Small intestine (tissue), 7 donors: Measurements from ENCODE around the gene GABRD. TPM values are rescaled to one million over a fixed set of nuclear protein-coding genes. Genes with fewer than 3 reads are reported as not detected.

Source experiments
- DNase-seq, 2 donors: peaks; one replicate each; pipeline versions ENCODE4 v3.0.0 to v3.0.0-alpha.2; 2013
- FAIRE-seq: peaks from 2 replicates; lab custom pipeline; 2012; peaks lifted over from hg19 to GRCh38; lab: Jason Lieb, UNC
- H3K27ac ChIP-seq, 3 donors: one replicate each; pipeline ENCODE4 v1.5.1; 2013; ENCODE audit warnings: low read length in 2 of 3, mild to moderate bottlenecking in 2 of 3, control low read depth in 1 of 3, inconsistent platforms in 1 of 3, low read depth in 1 of 3, moderate library complexity in 1 of 3
- H3K27me3 ChIP-seq, 3 donors: one replicate each; pipeline ENCODE4 v1.6.1; 2013; ENCODE audit warnings: low read length in 3 of 3, inconsistent platforms in 1 of 3; ENCODE audit not compliant: control insufficient read depth in 3 of 3, insufficient read depth in 3 of 3
- H3K36me3 ChIP-seq, 3 donors: one replicate each; pipeline ENCODE4 v1.6.1; 2013; ENCODE audit warnings: low read length in 3 of 3, inconsistent platforms in 1 of 3, low read depth in 1 of 3, mild to moderate bottlenecking in 1 of 3, moderate library complexity in 1 of 3; ENCODE audit not compliant: control insufficient read depth in 3 of 3, insufficient read depth in 2 of 3
- H3K4me1 ChIP-seq, 3 donors: one replicate each; pipeline ENCODE4 v1.6.1; 2013; ENCODE audit warnings: low read length in 2 of 3, inconsistent platforms in 1 of 3, low read depth in 1 of 3, mild to moderate bottlenecking in 1 of 3, moderate library complexity in 1 of 3; ENCODE audit not compliant: control insufficient read depth in 3 of 3, insufficient read depth in 2 of 3
- H3K4me3 ChIP-seq, 3 donors: one replicate each; pipeline ENCODE4 v1.5.1; 2013; ENCODE audit warnings: low read length in 3 of 3, control low read depth in 1 of 3, inconsistent platforms in 1 of 3, low read depth in 1 of 3, mild to moderate bottlenecking in 1 of 3, moderate library complexity in 1 of 3
- H3K9me3 ChIP-seq, 2 donors: one replicate each; pipeline ENCODE4 v1.6.1; 2013; ENCODE audit warnings: low read depth in 1 of 2, low read length in 1 of 2; ENCODE audit not compliant: control insufficient read depth in 2 of 2, insufficient read depth in 1 of 2
- WGBS, 3 donors: extraction: QIAGEN DNeasy Blood & Tissue Kit; methylation state at CpG; one replicate each; pipeline ENCODE4 v1.1.7; 2013; 5-methylcytosine and 5-hydroxymethylcytosine counted together
- polyA plus RNA-seq, 4 donors: library from polyadenylated mRNA; stranded (reverse) in 3 of 4; unstranded in 1 of 4; fragments of 200-250 nt in 3 of 4; fragments of 120-200 nt in 1 of 4; gene quantifications; one replicate each; pipeline versions ENCODE4 v1.2.1 to v1.2.3, GENCODE V29; 2013
- donor health status: healthy with polysubstance abuse.
- donor health status: control.
- donor health status: control.
- donor health status: Bipolar disorder and iron deficiency.
- donor health status: healthy.

GABRD gene
- polyA plus RNA-seq, 4 donors: 0.40 to 0.55 TPM; not detected in 2

GRCh38 chr1:2043886-2044285, 24.7 kb downstream of the GABRD start:
- DNase-seq (no peak), FAIRE-seq (no peak)
- WGBS, 3 donors: 93 to 99% (median 98%) methylated on average over 4 of the region's 4 CpGs
- Histone ChIP-seq H3K4me3 (no peak overlapping the region), H3K36me3 (no peaks in the 10 kb centered on the region), H3K27ac (no peak overlapping the region), H3K27me3 (peaks cover 0 to 2% (median 0%) of the 10 kb centered on the region in 3 donors), H3K4me1 (peaks cover 3 to 53% (median 4%) of the 10 kb centered on the region in 3 donors), H3K9me3 (no peaks in the 10 kb centered on the region)

- Histone ChIP-seq H3K4me3 (peak overlapping the region in 1 of 3 donors; percentile 41), H3K36me3 (no peaks in the 10 kb centered on the region), H3K27ac (no peak overlapping the region), H3K4me1 (peaks cover 3 to 61% (median 4%) of the 10 kb centered on the region in 3 donors), H3K27me3 (peaks cover 0 to 6% (median 2%) of the 10 kb centered on the region in 3 donors), H3K9me3 (no peaks in the 10 kb centered on the region)
- WGBS, 3 donors: 10 to 14% (median 13%) methylated on average over 55 to 75 of the region's 75 CpGs
- FAIRE-seq (no peak), DNase-seq (peak; percentile 62 to 85)
These were observed 25.6 kb downstream of the GABRD start for GRCh38 chr1:2044510-2045319.

GRCh38 chr1:2045468-2046173, 26.5 kb downstream of the GABRD start:
- Histone ChIP-seq H3K4me3 (no peak overlapping the region), H3K27me3 (peaks cover 0 to 8% (median 2%) of the 10 kb centered on the region in 3 donors), H3K36me3 (no peaks in the 10 kb centered on the region), H3K4me1 (peaks cover 3 to 62% (median 4%) of the 10 kb centered on the region in 3 donors), H3K27ac (peak overlapping the region in 2 of 3 donors; percentile 96 to 99), H3K9me3 (no peaks in the 10 kb centered on the region)
- no peak for FAIRE-seq
- WGBS, 3 donors: 57 to 75% (median 65%) methylated on average over 15 of the region's 15 CpGs
- DNase-seq: no peak

GRCh38 chr1:2046174-2046917, 27.2 kb downstream of the GABRD start:
- no peaks in the 10 kb centered on the region for H3K9me3 ChIP-seq
- peaks cover 4 to 62% (median 6%) of the 10 kb centered on the region in 3 donors for H3K4me1 ChIP-seq
- H3K4me3 ChIP-seq: peak overlapping the region in 2 of 3 donors; percentile 5 to 22
- peak overlapping the region; percentile 74 to 99 (median 96) for H3K27ac ChIP-seq
- peaks cover 0 to 10% (median 2%) of the 10 kb centered on the region in 3 donors for H3K27me3 ChIP-seq
- H3K36me3 ChIP-seq: no peaks in the 10 kb centered on the region
- FAIRE-seq (no peak), DNase-seq (peak; percentile 81 to 88)
- WGBS, 3 donors: 28 to 31% (median 30%) methylated on average over 20 of the region's 20 CpGs

GRCh38 chr1:2046953-2047748, 28.0 kb downstream of the GABRD start:
- Histone ChIP-seq H3K27ac (peak overlapping the region; percentile 93 to 99 (median 99)), H3K27me3 (peaks cover 0 to 10% (median 2%) of the 10 kb centered on the region in 3 donors), H3K4me1 (peaks cover 4 to 67% (median 6%) of the 10 kb centered on the region in 3 donors), H3K4me3 (peak overlapping the region in 1 of 3 donors; percentile 22), H3K9me3 (no peaks in the 10 kb centered on the region), H3K36me3 (no peaks in the 10 kb centered on the region)
- WGBS, 3 donors: 12 to 40% (median 31%) methylated on average over 24 to 25 of the region's 25 CpGs
- DNase-seq: peak; percentile 78 to 89
- FAIRE-seq: no peak

- no peaks in the 10 kb centered on the region for H3K9me3 ChIP-seq
- 38 to 65% (median 45%) methylated on average over 25 of the region's 25 CpGs for whole genome bisulfite sequencing, 3 donors
- H3K27me3 ChIP-seq: peaks cover 0 to 10% (median 2%) of the 10 kb centered on the region in 3 donors
- H3K36me3 ChIP-seq: peaks cover 0 to 7% (median 0%) of the 10 kb centered on the region in 3 donors
- peak; percentile 74 to 90 for DNase-seq
- no peak overlapping the region for H3K4me3 ChIP-seq
- FAIRE-seq: no peak
- H3K27ac ChIP-seq: peak overlapping the region; percentile 93 to 99 (median 99)
- peaks cover 4 to 71% (median 6%) of the 10 kb centered on the region in 3 donors for H3K4me1 ChIP-seq
These were observed 28.9 kb downstream of the GABRD start for GRCh38 chr1:2047749-2048729.
